Stimulated activated CD4-positive, alpha-beta T cell treated with anti-CD3 and anti-CD28 coated beads, Interleukin-1b, Interleukin-23, amount 100 ng/mL, for 48 hours (primary cell): ENCODE data around the gene KCND1.
A peak's percentile ranks its signal among the peaks of the same experiment; 100 is the strongest.
"Not testable (repeated sequence)": the region's sequence is repeated elsewhere in the genome, so short reads cannot be mapped to it uniquely, and the experiment has no call there.

Experiments
- DNase-seq: peaks from one replicate; pipeline ENCODE4 v3.0.0-alpha.2; 2020

KCND1 gene

DNA sequence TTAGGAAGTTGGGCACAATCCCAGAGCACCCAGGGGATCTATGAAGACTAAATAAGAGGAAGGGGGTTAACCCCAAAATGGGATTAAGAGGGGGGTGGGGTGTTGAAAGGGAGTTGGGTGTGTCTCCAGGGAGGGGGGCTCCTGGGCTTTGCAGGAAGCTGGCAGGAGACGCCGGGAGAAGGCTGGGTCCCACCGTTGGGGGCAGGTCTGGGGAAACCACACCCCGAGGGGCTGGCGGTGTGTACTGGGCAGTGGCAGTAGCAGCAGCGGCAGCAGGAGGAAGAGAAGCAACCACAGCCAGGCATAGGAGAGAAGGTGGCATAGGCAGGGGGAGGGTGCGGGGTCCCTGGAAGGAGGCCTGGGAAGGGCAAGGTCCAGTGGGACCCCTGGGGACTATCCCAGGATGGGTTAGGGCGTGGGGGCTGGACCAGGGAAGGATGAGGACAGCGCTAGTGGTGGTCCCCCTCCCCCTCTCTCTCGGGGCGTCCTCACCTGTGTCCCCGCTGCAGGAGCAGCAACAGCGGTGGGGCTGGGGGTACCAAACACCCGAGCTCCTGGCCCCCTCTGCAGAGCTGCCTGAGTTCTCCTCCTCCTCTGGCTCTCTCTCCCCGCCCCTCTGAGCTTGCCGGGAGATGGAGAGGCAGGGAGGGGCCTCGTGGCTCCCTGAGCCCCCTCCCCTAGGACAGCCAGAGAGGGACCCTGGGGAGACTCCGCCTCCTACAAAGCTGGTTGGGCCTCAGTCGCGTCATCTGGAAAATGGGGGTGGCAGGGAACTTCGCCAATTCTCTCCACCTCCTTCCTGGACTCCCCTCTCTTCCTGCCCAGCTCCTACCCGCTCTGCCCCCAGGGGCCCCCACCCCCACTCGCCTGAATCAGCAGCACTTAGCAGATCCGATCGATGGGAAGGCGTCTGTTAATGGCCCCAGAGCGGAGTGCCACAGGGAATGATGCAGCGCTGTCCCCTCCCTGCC lies at the start of gene KCND1:
KCND1 (minus strand) TSS at position 596 of the 971 bp plus-strand sequence. CDS start 1,573 bp downstream, outside the sequence.
- no peak for DNase-seq

GRCh38 chrX:49019599-49020249 lies 48.1 kb upstream of the KCND1 start:
- DNase-seq = no peak

DNA sequence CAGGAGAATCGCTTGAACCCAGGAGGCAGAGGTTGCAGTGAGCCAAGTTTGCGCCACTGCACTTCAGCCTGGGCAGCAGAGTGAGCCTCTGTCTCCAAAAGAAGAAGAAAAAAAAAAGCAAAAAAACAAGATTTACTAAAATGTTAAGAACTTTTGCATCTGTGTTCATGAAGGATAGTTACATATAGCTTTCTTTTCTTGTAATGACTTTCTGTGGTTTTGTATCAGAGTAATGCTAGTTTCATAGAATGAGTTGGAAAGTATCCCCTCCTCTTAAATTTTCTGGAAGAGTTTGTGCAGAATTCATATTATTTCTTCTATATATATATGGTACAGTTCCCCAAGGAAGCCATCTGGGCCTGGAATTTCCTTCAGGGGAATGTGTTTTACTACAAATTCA lies 47.4 kb upstream of the KCND1 start:
- no peak for DNase-seq

DNA sequence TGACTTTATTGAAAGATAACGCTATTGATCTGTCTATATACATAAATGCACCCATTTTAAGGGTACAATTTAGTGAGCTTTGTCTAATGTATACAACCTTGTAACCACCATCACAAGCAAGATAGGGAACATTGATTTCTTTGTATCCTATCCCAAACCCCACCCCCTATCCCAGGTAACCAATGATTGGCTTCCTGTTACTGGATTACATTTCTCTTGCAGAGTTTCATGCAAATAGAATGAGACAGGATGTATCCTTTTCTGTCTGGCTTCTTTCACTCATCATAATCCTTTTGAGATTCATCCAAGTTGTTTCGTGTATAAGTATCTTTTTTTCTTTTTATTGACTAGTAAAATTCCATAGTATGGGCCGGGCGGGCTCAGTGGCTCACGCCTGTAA lies 32.1 kb upstream of the KCND1 start:
- no peak for DNase-seq

- DNase-seq = peak; percentile 72
Measured at GRCh38 chrX:49002091-49002935, 30.7 kb upstream of the KCND1 start, which contains the start of gene GRIPAP1. Gene GRIPAP1, minus strand, starts transcription at chrX:49002264. Its CDS starts 35 bp downstream, at chrX:49002229.

DNA sequence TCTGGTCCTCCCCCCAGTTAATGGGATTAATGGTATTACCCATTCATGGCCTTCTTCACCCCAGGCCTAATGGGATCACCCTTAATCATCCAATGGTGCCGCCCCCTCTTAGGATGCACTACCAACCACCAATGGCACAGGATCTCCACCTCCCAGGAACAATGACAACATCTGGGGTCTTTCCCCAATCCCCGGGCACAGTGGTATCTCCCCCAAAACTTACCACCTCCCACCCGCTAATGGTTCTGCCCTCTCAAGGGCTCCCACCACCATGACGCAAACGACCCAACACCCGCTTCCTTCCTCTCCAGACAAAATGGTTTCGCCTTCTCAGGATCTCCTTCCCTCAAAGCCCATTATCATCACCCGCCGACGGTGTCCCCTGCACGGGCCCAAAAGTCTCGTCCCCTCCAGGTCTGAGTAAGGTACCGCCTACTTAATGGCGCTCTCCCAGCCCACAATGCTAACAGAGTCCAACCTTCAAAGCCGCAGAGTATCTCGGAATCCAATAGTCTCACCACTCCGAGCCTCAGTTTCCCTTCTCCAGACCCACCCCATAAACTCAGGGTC lies 30.0 kb upstream of the KCND1 start:
- peak; percentile 54 for DNase-seq

DNA sequence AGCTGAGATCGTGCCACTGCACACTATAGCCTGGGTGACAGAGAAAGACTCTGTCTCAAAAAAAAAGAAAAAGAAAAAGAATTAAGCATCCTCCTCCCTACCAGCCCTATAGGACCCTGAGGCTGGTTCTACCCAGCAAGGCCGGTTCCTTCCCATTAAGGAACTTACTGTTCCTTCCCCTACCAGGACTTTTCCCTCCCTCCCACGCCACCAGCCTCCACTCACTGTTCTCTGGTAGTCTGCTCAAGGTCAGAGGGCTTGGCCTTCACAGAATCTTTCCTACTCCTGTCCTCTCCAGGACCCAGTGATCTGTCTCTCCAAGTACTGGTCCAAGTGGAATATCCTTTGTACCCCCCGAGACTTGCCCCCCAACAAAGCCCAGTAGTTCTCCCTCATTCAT lies 29.0 kb upstream of the KCND1 start:
- DNase-seq = no peak

- DNase-seq = no peak
Measured at GRCh38 chrX:48999030-48999429, 27.4 kb upstream of the KCND1 start.

GRCh38 chrX:48998391-48998790 lies 26.7 kb upstream of the KCND1 start:
- no peak for DNase-seq

DNA sequence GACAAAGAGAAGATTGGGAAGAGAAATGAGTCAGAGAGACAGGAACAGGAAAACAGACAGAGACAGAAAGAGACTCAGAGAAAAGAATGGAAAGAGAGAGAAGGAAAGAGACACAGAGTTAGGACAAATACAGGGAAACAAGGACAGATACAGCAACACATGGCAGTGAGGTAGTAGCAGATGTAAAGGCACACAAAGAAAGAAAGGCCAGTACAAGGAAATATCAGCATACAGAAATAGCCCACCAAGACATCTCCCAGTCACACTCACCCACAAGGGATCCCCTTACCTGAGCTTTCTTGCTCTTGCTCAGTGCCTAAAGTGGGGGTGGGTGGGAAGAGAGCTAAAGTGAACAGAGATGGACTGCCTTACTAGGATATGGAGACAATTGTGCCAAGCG lies 26.2 kb upstream of the KCND1 start:
- DNase-seq = no peak

GRCh38 chrX:48997455-48997854 lies 25.8 kb upstream of the KCND1 start:
- no peak for DNase-seq

- no peak for DNase-seq
Measured at GRCh38 chrX:48996969-48997368, 25.3 kb upstream of the KCND1 start.

DNA sequence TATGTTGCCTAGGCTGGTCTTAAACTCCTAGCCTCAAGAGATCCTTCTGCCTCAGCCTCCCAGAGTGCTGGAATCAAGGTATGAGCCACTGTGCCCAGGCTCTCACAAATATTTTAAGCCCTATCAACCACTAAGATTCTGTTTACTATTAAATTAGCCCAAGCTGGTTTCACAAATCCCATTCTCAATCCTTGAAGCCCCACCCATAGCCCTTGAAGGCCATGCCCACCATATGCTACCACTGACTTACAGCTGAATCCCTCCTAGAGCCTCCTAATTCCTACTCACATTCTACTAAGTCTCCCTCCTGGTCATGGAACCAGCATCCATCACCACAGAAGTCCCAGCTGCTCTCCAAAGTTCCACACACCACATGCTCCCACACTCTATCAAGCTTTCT lies 20.7 kb upstream of the KCND1 start:
- DNase-seq = no peak

- no peak for DNase-seq
Measured at GRCh38 chrX:48989483-48989882, 17.8 kb upstream of the KCND1 start.

DNA sequence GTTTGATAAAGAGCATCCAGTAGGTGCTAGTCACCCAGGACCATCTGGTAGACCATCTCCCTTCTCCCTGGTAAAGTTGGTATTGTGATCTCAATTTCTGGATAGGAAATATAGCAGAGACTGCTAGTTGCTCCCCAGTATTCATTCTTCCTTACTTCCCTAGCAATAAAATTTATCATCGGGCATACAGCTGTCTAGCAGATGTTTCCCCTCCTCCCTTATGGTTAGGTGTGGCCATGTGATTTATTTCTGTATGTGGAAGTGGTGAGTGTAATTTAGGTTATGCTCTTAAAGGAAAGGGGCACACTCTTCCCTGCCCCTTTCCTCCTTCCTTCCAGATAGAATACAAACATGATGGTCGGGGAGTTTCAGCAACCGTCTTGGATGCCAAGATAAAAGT lies 12.3 kb upstream of the KCND1 start:
- no peak for DNase-seq

- no peak for DNase-seq
Measured at GRCh38 chrX:48983081-48983480, 11.4 kb upstream of the KCND1 start.

DNA sequence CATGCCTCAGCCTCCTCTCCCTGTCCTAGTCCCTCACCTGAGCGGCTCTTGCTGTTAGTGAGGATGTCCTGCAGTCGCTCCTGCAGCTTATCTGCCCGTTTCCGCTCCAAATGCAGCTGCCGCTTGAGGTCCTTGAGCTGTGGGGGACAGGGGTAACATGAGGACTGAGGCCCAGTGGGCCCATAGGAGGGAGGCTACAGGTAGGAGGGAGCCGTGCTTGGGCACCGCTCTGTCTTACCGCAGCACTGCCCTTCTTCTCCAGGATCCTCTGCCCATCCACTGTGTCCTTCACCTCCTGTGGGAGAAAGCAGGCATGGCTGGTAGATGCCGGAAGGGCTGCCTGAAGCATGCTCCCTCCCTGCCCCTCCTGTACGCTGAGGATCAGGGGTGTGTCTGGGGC lies 9.5 kb upstream of the KCND1 start:
- no peak for DNase-seq

DNA sequence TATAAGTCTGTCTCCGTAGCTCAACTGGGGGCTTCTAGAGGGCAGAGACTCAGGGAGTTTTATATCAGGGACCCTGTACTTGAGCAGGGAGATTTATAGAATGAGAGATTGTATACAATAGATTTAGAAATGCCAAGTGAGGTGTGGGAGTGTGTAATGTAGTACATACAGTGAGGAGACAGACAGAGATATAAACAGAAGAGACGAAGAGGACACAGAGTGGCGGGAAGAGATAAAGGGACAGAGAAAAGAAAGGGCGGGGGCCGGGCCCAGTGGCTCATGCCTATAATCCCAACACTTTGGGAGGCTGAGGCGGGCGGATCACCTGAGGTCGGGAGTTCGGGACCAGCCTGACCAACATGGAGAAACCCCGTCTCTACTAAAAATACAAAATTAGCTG lies 8.7 kb upstream of the KCND1 start:
- not testable (repeated sequence) for DNase-seq

- no peak for DNase-seq
Measured at GRCh38 chrX:48978226-48978625, 6.6 kb upstream of the KCND1 start.

- no peak for DNase-seq
Measured at GRCh38 chrX:48976086-48976485, 4.4 kb upstream of the KCND1 start.

GRCh38 chrX:48975541-48975940 lies 3.9 kb upstream of the KCND1 start:
- DNase-seq = no peak

- no peak for DNase-seq
Measured at GRCh38 chrX:48975041-48975440, 3.4 kb upstream of the KCND1 start.

- no peak for DNase-seq
Measured at GRCh38 chrX:48974574-48974973, 2.9 kb upstream of the KCND1 start.
